Stimulated activated CD4-positive, alpha-beta T cell treated with anti-CD3 and anti-CD28 coated beads, Interleukin-4, amount 100 ng/mL, for 24 hours (primary cell): ENCODE measurements around the gene FNDC5.

Experiments
- DNase-seq: peaks from one replicate; pipeline ENCODE4 v3.0.0-alpha.2; 2020

Gene FNDC5

GRCh38 chr1:32897082-32898049, 26.7 kb upstream of the FNDC5 start:
- DNase-seq, result no peak

GRCh38 chr1:32896451-32896850, 25.7 kb upstream of the FNDC5 start:
- DNase-seq, result no peak

- DNase-seq, result no peak
These were observed 24.9 kb upstream of the FNDC5 start for GRCh38 chr1:32895325-32896215.

GRCh38 chr1:32894681-32895080, 24.0 kb upstream of the FNDC5 start:
- DNase-seq, result no peak

GRCh38 chr1:32894019-32894600, 23.4 kb upstream of the FNDC5 start:
- DNase-seq, result no peak

- DNase-seq, result no peak
These were observed 22.7 kb upstream of the FNDC5 start for GRCh38 chr1:32893198-32894018.

- peak; percentile 25 for DNase-seq
These were observed 21.9 kb upstream of the FNDC5 start for GRCh38 chr1:32892368-32893197.

- no peak for DNase-seq
These were observed 20.9 kb upstream of the FNDC5 start for GRCh38 chr1:32891630-32892029.

GRCh38 chr1:32891241-32891570, 20.5 kb upstream of the FNDC5 start:
- no peak for DNase-seq

GRCh38 chr1:32890516-32891240, 20.0 kb upstream of the FNDC5 start:
- DNase-seq, result no peak

- no peak for DNase-seq
These were observed 19.1 kb upstream of the FNDC5 start for GRCh38 chr1:32889731-32890278.

- no peak for DNase-seq
These were observed 18.1 kb upstream of the FNDC5 start for GRCh38 chr1:32888677-32889420.

- no peak for DNase-seq
These were observed 17.4 kb upstream of the FNDC5 start for GRCh38 chr1:32888134-32888533.

GRCh38 chr1:32887623-32888022, 16.9 kb upstream of the FNDC5 start:
- no peak for DNase-seq

GRCh38 chr1:32886828-32887414, 16.2 kb upstream of the FNDC5 start:
- no peak for DNase-seq

- DNase-seq, result peak; percentile 19
These were observed 15.5 kb upstream of the FNDC5 start, which contains the start of gene HPCA for GRCh38 chr1:32886004-32886827. HPCA (plus strand) TSS chr1:32886491; CDS start chr1:32888899, 2,408 bp downstream.

GRCh38 chr1:32885676-32886003, 14.9 kb upstream of the FNDC5 start:
- no peak for DNase-seq

- DNase-seq, result no peak
These were observed 14.0 kb upstream of the FNDC5 start for GRCh38 chr1:32884726-32885125.

- no peak for DNase-seq
These were observed 13.3 kb upstream of the FNDC5 start for GRCh38 chr1:32884032-32884372.
